ENCODE measurements around the gene MPPED1. TPM values are rescaled to one million over a fixed set of nuclear protein-coding genes. Genes with fewer than 3 reads are reported as not detected.

MPPED1 gene
- total and polyA plus RNA-seq, 2 of the 13 experiments (the other 11 are each of a cell fraction or from before 2014, with no cell fraction given), result 0.77 TPM; not detected in 1

GRCh38 chr22:43393132-43393843, 18.5 kb upstream of the MPPED1 start (continued):
- TF ChIP-seq EEA1 (CRISPR knock-in tag; IDR thresholded peaks at IDR 0.05; ENCODE audit: borderline replicate concordance), result no peak
- TF ChIP-seq MXI1 (IDR thresholded peaks at IDR 0.05; ENCODE audit: borderline replicate concordance, low read depth, low read length), result no peak
- no peak for TF ChIP-seq FOXA1 (IDR thresholded peaks at IDR 0.05)
- TF ChIP-seq FOXA1 (CRISPR knock-in tag; IDR thresholded peaks at IDR 0.05), result peak; percentile 94
- TF ChIP-seq TOE1 (CRISPR knock-in tag; IDR thresholded peaks at IDR 0.05), result no peak
- peak; percentile 45; the same call in 1 of the 2 replicates for TF ChIP-seq IRF2 (CRISPR knock-in tag; IDR thresholded peaks at IDR 0.05)
- TF ChIP-seq, protein P1, sequence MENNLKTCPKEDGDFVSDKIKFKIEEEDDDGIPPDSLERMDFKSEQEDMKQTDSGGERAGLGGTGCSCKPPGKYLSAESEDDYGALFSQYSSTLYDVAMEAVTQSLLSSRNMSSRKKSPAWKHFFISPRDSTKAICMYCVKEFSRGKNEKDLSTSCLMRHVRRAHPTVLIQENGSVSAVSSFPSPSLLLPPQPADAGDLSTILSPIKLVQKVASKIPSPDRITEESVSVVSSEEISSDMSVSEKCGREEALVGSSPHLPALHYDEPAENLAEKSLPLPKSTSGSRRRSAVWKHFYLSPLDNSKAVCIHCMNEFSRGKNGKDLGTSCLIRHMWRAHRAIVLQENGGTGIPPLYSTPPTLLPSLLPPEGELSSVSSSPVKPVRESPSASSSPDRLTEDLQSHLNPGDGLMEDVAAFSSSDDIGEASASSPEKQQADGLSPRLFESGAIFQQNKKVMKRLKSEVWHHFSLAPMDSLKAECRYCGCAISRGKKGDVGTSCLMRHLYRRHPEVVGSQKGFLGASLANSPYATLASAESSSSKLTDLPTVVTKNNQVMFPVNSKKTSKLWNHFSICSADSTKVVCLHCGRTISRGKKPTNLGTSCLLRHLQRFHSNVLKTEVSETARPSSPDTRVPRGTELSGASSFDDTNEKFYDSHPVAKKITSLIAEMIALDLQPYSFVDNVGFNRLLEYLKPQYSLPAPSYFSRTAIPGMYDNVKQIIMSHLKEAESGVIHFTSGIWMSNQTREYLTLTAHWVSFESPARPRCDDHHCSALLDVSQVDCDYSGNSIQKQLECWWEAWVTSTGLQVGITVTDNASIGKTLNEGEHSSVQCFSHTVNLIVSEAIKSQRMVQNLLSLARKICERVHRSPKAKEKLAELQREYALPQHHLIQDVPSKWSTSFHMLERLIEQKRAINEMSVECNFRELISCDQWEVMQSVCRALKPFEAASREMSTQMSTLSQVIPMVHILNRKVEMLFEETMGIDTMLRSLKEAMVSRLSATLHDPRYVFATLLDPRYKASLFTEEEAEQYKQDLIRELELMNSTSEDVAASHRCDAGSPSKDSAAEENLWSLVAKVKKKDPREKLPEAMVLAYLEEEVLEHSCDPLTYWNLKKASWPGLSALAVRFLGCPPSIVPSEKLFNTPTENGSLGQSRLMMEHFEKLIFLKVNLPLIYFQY (CRISPR knock-in tag; IDR thresholded peaks at IDR 0.05; ENCODE audit: borderline replicate concordance), result peak; percentile 92; the same call in 1 of the 2 replicates
- TF ChIP-seq ZNF576 (CRISPR knock-in tag; IDR thresholded peaks at IDR 0.05), result no peak
- TF ChIP-seq NFKBIZ (CRISPR knock-in tag; IDR thresholded peaks at IDR 0.05), result 0 out of 2 replicates have a peak, but pooled peaks have one; percentile 49
- TF ChIP-seq TBL1XR1 (IDR thresholded peaks at IDR 0.05; ENCODE audit: borderline replicate concordance, low read length, partially characterized antibody), result no peak
- TF ChIP-seq RXRA (CRISPR knock-in tag; IDR thresholded peaks at IDR 0.05), result peak; percentile 80; the same call in 1 of the 2 replicates
- no peak for TF ChIP-seq ZNF782 (CRISPR knock-in tag; IDR thresholded peaks at IDR 0.05; ENCODE audit: borderline replicate concordance)
- TF ChIP-seq ZNF788 (CRISPR knock-in tag; IDR thresholded peaks at IDR 0.05; ENCODE audit: borderline replicate concordance), result peak; percentile 22; the same call in 1 of the 2 replicates
- TF ChIP-seq HDAC1 (CRISPR knock-in tag; IDR thresholded peaks at IDR 0.05), result peak; percentile 63; the same call in 1 of the 2 replicates
- TF ChIP-seq ZBTB7B (CRISPR knock-in tag; IDR thresholded peaks at IDR 0.05), result peak; percentile 92
- TF ChIP-seq GATAD2A (CRISPR knock-in tag; IDR thresholded peaks at IDR 0.05), result peak; percentile 86
- TF ChIP-seq, protein P2, sequence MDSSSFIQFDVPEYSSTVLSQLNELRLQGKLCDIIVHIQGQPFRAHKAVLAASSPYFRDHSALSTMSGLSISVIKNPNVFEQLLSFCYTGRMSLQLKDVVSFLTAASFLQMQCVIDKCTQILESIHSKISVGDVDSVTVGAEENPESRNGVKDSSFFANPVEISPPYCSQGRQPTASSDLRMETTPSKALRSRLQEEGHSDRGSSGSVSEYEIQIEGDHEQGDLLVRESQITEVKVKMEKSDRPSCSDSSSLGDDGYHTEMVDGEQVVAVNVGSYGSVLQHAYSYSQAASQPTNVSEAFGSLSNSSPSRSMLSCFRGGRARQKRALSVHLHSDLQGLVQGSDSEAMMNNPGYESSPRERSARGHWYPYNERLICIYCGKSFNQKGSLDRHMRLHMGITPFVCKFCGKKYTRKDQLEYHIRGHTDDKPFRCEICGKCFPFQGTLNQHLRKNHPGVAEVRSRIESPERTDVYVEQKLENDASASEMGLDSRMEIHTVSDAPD (CRISPR knock-in tag; IDR thresholded peaks at IDR 0.05), result no peak
- TF ChIP-seq NR2F2 (IDR thresholded peaks at IDR 0.05; ENCODE audit: borderline replicate concordance, low read depth), result peak; percentile 40; the same call in 1 of the 2 replicates
- TF ChIP-seq DNMT3B (CRISPR knock-in tag; conservative IDR thresholded peaks at IDR 0.05), result no peak
- TF ChIP-seq, protein P3, sequence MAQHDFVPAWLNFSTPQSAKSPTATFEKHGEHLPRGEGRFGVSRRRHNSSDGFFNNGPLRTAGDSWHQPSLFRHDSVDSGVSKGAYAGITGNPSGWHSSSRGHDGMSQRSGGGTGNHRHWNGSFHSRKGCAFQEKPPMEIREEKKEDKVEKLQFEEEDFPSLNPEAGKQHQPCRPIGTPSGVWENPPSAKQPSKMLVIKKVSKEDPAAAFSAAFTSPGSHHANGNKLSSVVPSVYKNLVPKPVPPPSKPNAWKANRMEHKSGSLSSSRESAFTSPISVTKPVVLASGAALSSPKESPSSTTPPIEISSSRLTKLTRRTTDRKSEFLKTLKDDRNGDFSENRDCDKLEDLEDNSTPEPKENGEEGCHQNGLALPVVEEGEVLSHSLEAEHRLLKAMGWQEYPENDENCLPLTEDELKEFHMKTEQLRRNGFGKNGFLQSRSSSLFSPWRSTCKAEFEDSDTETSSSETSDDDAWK (CRISPR knock-in tag; IDR thresholded peaks at IDR 0.05), result no peak
- 0 out of 2 replicates have a peak, but pooled peaks have one; percentile 33 for TF ChIP-seq POLR2G (IDR thresholded peaks at IDR 0.05; ENCODE audit: low read depth, low read length)
